OCI-LY7 (cell line): ENCODE results near the gene CEP57L1. TPM values are rescaled to one million over a fixed set of nuclear protein-coding genes. Genes with fewer than 3 reads are reported as not detected.
"Not testable (repeated sequence)": the region's sequence is repeated elsewhere in the genome, so short reads cannot be mapped to it uniquely, and the experiment has no call there.

Experiments used
- BruUV-seq: library from RNA; stranded (reverse); fragments of 400-500 nt; replicated peaks from 2 replicates; lab custom pipeline; 2021; lab: Mats Ljungman, UMichigan
- CTCF ChIA-PET: fragments of 300-600 bp; sonication (Branson Sonifier 250); formaldehyde crosslinking; loops from one replicate; lab custom pipeline; 2022; ENCODE audit warnings: antibody characterized with exemption; ENCODE audit not compliant: unreplicated experiment; lab: Charles Lee
- POLR2A ChIA-PET: fragments of 300-600 bp; sonication (Branson Sonifier 250); formaldehyde crosslinking; loops from one replicate; lab custom pipeline; 2022; ENCODE audit warnings: antibody characterized with exemption; lab: Charles Lee
- DNase-seq: peaks from one replicate; pipeline ENCODE4 v3.0.0-alpha.2; 2015; ENCODE audit warnings: low spot score
- H2AFZ ChIP-seq: fragments of 200-600 bp; sonication (generic), shearing (Covaris generic); 2 replicates; pipeline ENCODE4 v1.6.1; 2014; ENCODE audit warnings: mild to moderate bottlenecking, antibody characterized with exemption, low read length, moderate library complexity
- H3K27ac ChIP-seq: fragments of 200-600 bp; sonication (generic); 2 replicates; pipeline ENCODE4 v1.5.1; 2014; ENCODE audit warnings: mixed run types, low read depth, mild to moderate bottlenecking, moderate library complexity, low read length, inconsistent platforms; ENCODE audit not compliant: poor library complexity, severe bottlenecking
- H3K36me3 ChIP-seq: fragments of 200-600 bp; sonication (generic); 2 replicates; pipeline ENCODE4 v1.6.1; 2014; ENCODE audit warnings: mild to moderate bottlenecking, antibody characterized with exemption, low read length, moderate library complexity, mixed read lengths; ENCODE audit not compliant: insufficient read depth
- H3K4me1 ChIP-seq: fragments of 200-600 bp; sonication (generic); 2 replicates; pipeline ENCODE4 v1.5.1; 2014; ENCODE audit warnings: mild to moderate bottlenecking, low read length; ENCODE audit not compliant: insufficient read depth, poor library complexity, severe bottlenecking
- H3K4me2 ChIP-seq: fragments of 200-600 bp; sonication (generic); 2 replicates; pipeline ENCODE4 v1.6.1; 2014; ENCODE audit warnings: mild to moderate bottlenecking, low read length
- H3K4me3 ChIP-seq: fragments of 200-600 bp; sonication (generic); 2 replicates; pipeline ENCODE4 v1.5.1; 2014; ENCODE audit warnings: mild to moderate bottlenecking, low read depth, low read length; ENCODE audit not compliant: poor library complexity, severe bottlenecking
- H3K79me2 ChIP-seq: fragments of 200-600 bp; sonication (generic); 2 replicates; pipeline ENCODE4 v1.6.1; 2016; ENCODE audit warnings: low read depth, mild to moderate bottlenecking, low read length, moderate library complexity, mixed read lengths; ENCODE audit not compliant: insufficient read depth
- H3K9me2 ChIP-seq: fragments of 200-600 bp; sonication (generic); 2 replicates; pipeline ENCODE4 v1.6.1; 2016; ENCODE audit warnings: mild to moderate bottlenecking, low read length, mixed read lengths; ENCODE audit not compliant: insufficient read depth
- H3K9me3 ChIP-seq: fragments of 200-600 bp; sonication (generic); 2 replicates; pipeline ENCODE4 v1.6.1; 2014; ENCODE audit warnings: mild to moderate bottlenecking, mixed run types, low read length, mixed read lengths
- H4K20me1 ChIP-seq: fragments of 200-600 bp; sonication (generic); 2 replicates; pipeline ENCODE4 v1.6.1; 2014; ENCODE audit warnings: mild to moderate bottlenecking, antibody characterized with exemption, low read length, moderate library complexity, mixed read lengths; ENCODE audit not compliant: insufficient read depth
- EZH2phosphoT487 ChIP-seq: fragments of 200-600 bp; sonication (generic); IDR thresholded peaks from 2 replicates; pipeline ENCODE4 v1.6.1; 2018; ENCODE audit warnings: low read depth, borderline replicate concordance, mild to moderate bottlenecking, mixed run types, antibody characterized with exemption, low read length, moderate library complexity, mixed read lengths
- intact Hi-C: fragments of 100-400 bp; cut with micrococcal nuclease; formaldehyde crosslinking; loops from one replicate; pipeline ENCODE4 v1.10.0; 2022; ENCODE audit not compliant: unreplicated experiment
- total RNA-seq, 2 experiments: library from RNA; depleted of rRNA in 1 of 2; stranded (reverse); fragments of >200 nt in 1 of 2; shearing (Covaris generic) in 1 of 2; gene quantifications; 2 replicates each; pipeline ENCODE4 v1.2.3, GENCODE V29; 2014 to 2022
- TF ChIP-seq, protein P1 (sequence below): fragments of 200-600 bp; sonication (generic); conservative IDR thresholded peaks from 2 replicates; pipeline ENCODE4 v1.5.1; 2014; ENCODE audit warnings: mild to moderate bottlenecking, antibody characterized with exemption, low read length, moderate library complexity, mixed read lengths

The CEP57L1 gene
- total RNA-seq, 2 experiments from 2014 or later, result 22.7 to 28.2 TPM

DNA sequence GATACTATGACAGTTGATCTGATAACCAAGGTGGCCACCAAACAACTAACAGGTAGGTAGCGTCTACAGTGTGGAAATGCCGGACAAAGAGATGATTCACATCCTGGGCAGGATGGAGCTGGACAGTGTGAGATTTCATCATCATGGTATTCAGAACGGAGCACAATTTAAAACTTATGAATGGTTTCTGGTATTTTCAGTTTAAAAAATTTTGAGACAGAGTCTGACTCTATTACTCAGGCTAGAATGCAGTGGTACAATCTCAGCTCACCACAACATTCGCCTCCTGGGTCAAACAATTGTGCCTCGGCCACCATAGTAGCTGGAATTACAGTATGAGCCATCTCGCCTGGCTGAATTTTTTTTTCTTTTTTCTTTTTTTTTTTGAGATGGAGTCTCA, 43.8 kb downstream of the CEP57L1 start:
- Histone ChIP-seq H4K20me1 (no peaks in the 10 kb centered on the region), H3K36me3 (peaks cover 9% of the 10 kb centered on the region), H3K4me3 (no peak overlapping the region), H3K4me2 (no peak overlapping the region), H3K9me3 (no peaks in the 10 kb centered on the region), H3K4me1 (no peaks in the 10 kb centered on the region), H2AFZ (no peak overlapping the region), H3K27ac (no peak overlapping the region), H3K9me2 (no peaks in the 10 kb centered on the region), H3K79me2 (no peaks in the 10 kb centered on the region)
- no TSS peak for BruUV-seq
- no peak for TF ChIP-seq EZH2phosphoT487
- TF ChIP-seq, protein P1, sequence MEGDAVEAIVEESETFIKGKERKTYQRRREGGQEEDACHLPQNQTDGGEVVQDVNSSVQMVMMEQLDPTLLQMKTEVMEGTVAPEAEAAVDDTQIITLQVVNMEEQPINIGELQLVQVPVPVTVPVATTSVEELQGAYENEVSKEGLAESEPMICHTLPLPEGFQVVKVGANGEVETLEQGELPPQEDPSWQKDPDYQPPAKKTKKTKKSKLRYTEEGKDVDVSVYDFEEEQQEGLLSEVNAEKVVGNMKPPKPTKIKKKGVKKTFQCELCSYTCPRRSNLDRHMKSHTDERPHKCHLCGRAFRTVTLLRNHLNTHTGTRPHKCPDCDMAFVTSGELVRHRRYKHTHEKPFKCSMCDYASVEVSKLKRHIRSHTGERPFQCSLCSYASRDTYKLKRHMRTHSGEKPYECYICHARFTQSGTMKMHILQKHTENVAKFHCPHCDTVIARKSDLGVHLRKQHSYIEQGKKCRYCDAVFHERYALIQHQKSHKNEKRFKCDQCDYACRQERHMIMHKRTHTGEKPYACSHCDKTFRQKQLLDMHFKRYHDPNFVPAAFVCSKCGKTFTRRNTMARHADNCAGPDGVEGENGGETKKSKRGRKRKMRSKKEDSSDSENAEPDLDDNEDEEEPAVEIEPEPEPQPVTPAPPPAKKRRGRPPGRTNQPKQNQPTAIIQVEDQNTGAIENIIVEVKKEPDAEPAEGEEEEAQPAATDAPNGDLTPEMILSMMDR, result no peak
- ChIA-PET CTCF (no interaction called here), POLR2A (no interaction called here)
- DNase-seq, result no peak
- intact Hi-C loops, result no loop called here

DNA sequence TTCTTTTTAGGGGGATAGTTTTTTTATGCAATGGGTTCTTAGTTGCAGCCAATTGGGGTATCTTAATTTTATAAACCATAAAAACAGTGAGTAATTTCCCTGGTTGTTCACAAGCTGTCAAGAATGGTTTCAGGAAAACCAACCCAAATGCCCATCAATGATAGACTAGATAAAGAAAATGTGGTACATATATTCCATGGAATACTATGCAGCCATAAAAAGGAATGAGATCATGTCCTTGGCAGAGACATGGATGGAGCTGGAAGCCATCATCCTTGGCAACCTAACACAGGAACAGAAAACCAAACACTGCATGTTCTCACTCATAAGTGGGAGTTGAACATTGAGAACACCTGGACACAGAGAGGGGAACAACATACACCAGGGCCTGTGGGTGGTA, 46.8 kb downstream of the CEP57L1 start:
- CTCF ChIA-PET, intact Hi-C loops, H3K4me2 ChIP-seq, H2AFZ ChIP-seq, BruUV-seq, H3K4me1 ChIP-seq, H3K79me2 ChIP-seq, H3K4me3 ChIP-seq, POLR2A ChIA-PET, H3K9me2 ChIP-seq, H4K20me1 ChIP-seq, H3K9me3 ChIP-seq, H3K27ac ChIP-seq, H3K36me3 ChIP-seq, DNase-seq: not testable (repeated sequence)

DNA sequence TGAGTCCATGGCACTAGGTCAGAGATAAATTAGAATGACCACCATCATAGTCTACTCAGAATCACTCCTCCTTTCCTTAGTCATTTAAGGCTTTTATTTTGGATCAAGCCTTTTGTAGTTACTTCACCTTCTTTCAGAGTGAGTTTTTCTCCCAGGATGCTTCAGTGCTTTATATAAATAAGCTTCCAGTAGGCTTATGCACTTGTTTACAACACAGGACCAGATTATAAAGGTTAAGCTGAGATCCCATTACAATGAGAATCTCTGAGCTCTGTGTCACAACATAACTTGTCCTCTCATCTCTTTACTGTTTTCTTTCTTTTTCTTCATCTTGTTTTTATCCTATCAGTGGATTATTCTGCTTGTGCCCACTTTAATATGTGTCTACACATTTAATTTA, 47.9 kb downstream of the CEP57L1 start:
- no peak overlapping the region for H3K4me3 ChIP-seq
- no peaks in the 10 kb centered on the region for H3K9me2 ChIP-seq
- ChIA-PET POLR2A (interaction anchor here (0.7 kb wide), 1 partner anchor 64 kb away, joined by 5 read pairs; no protein-coding TSS in a partner anchor), CTCF (no interaction called here)
- H4K20me1 ChIP-seq, result no peaks in the 10 kb centered on the region
- no TSS peak for BruUV-seq
- H3K27ac ChIP-seq, result no peak overlapping the region
- TF ChIP-seq, protein P1, result no peak
- no peaks in the 10 kb centered on the region for H3K79me2 ChIP-seq
- intact Hi-C loops, result no loop called here
- no peak overlapping the region for H3K4me2 ChIP-seq
- peaks cover 9% of the 10 kb centered on the region for H3K36me3 ChIP-seq
- H2AFZ ChIP-seq, result no peak overlapping the region
- DNase-seq, result no peak
- H3K4me1 ChIP-seq, result no peaks in the 10 kb centered on the region
- no peaks in the 10 kb centered on the region for H3K9me3 ChIP-seq

DNA sequence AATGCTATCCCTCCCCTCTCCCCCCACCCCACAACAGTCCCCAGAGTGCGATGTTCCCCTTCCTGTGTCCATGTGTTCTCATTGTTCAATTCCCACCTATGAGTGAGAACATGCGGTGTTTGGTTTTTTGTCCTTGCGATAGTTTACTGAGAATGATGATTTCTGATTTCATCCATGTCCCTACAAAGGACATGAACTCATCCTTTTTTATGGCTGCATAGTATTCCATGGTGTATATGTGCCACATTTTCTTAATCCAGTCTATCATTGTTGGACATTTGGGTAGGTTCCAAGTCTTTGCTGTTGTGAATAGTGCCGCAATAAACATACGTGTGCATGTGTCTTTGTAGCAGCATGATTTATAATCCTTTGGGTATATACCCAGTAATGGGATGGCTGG, 52.9 kb downstream of the CEP57L1 start:
- peaks cover 10% of the 10 kb centered on the region; the same call in 1 of the 2 replicates for H3K36me3 ChIP-seq
- H3K79me2 ChIP-seq, DNase-seq, H4K20me1 ChIP-seq, BruUV-seq, CTCF ChIA-PET, H2AFZ ChIP-seq, H3K9me3 ChIP-seq, H3K4me1 ChIP-seq, H3K9me2 ChIP-seq, intact Hi-C loops, POLR2A ChIA-PET, H3K27ac ChIP-seq, H3K4me2 ChIP-seq, H3K4me3 ChIP-seq: not testable (repeated sequence)

DNA sequence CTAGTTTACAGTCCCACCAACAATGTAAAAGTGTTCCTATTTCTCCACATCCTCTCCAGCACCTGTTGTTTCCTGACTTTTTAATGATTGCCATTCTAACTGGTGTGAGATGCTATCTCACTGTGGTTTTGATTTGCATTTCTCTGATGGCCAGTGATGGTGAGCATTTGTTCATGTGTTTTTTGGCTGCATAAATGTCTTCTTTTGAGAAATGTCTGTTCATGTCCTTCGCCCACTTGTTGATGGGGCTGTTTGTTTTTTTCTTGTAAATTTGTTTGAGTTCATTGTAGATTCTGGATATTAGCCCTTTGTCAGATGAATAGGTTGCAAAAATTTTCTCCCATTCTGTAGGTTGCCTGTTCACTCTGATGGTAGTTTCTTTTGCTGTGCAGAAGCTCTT, 53.4 kb downstream of the CEP57L1 start:
- CTCF ChIA-PET, H3K9me3 ChIP-seq, H3K27ac ChIP-seq, H3K79me2 ChIP-seq, BruUV-seq, H3K9me2 ChIP-seq, H4K20me1 ChIP-seq, H3K4me2 ChIP-seq, intact Hi-C loops, H3K4me3 ChIP-seq, H2AFZ ChIP-seq, DNase-seq, H3K4me1 ChIP-seq, POLR2A ChIA-PET: not testable (repeated sequence)
- H3K36me3 ChIP-seq, result peaks cover 11% of the 10 kb centered on the region
